Measurements from ENCODE around the gene PDE11A. TPM values are rescaled to one million over a fixed set of nuclear protein-coding genes. Genes with fewer than 3 reads are reported as not detected.

The PDE11A gene
- total RNA-seq, 1 donor = under 0.01 TPM

GRCh38 chr2:177592397-177592796, 480.2 kb downstream of the PDE11A start:
- H3K4me3 ChIP-seq (ENCODE audit: low read depth, low read length) = no peak overlapping the region
- DNase-seq (ENCODE audit: low read depth) = no peak
- TF ChIP-seq, protein P1, sequence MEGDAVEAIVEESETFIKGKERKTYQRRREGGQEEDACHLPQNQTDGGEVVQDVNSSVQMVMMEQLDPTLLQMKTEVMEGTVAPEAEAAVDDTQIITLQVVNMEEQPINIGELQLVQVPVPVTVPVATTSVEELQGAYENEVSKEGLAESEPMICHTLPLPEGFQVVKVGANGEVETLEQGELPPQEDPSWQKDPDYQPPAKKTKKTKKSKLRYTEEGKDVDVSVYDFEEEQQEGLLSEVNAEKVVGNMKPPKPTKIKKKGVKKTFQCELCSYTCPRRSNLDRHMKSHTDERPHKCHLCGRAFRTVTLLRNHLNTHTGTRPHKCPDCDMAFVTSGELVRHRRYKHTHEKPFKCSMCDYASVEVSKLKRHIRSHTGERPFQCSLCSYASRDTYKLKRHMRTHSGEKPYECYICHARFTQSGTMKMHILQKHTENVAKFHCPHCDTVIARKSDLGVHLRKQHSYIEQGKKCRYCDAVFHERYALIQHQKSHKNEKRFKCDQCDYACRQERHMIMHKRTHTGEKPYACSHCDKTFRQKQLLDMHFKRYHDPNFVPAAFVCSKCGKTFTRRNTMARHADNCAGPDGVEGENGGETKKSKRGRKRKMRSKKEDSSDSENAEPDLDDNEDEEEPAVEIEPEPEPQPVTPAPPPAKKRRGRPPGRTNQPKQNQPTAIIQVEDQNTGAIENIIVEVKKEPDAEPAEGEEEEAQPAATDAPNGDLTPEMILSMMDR (IDR thresholded peaks at IDR 0.05; ENCODE audit: insufficient read depth, low read depth, low read length) = no peak

GRCh38 chr2:177589186-177589585, 483.4 kb downstream of the PDE11A start:
- TF ChIP-seq, protein P1 (IDR thresholded peaks at IDR 0.05; ENCODE audit: insufficient read depth, low read depth, low read length) = no peak

DNA sequence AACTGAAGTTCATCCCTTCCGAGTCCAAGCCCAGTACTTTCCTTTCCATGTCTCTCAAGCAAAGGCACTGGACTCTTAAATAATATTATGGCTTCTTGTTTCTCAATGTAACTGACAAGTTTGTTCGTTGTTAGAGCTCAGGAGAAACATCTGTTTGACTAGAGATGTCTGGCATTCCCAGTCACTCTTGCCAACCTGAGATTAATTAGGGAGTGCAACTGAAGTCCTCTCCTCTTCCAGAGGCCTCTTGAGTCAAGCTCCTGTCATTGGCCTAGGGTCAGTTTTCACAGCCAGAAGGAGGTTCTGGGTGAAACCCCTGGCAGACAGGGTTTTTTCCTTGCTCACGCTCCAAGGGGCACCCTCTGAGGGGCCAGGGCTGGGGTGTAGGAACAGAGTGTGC, 483.9 kb downstream of the PDE11A start:
- no peak for DNase-seq (ENCODE audit: low read depth)
- no peak overlapping the region for H3K4me3 ChIP-seq (ENCODE audit: low read depth, low read length)
- TF ChIP-seq, protein P1 (IDR thresholded peaks at IDR 0.05; ENCODE audit: insufficient read depth, low read depth, low read length) = no peak

More at GRCh38 chr2:177589186-177589585, 483.4 kb downstream of the PDE11A start:
- DNase-seq (ENCODE audit: low read depth) = no peak
- no peak overlapping the region for H3K4me3 ChIP-seq (ENCODE audit: low read depth, low read length)

DNA sequence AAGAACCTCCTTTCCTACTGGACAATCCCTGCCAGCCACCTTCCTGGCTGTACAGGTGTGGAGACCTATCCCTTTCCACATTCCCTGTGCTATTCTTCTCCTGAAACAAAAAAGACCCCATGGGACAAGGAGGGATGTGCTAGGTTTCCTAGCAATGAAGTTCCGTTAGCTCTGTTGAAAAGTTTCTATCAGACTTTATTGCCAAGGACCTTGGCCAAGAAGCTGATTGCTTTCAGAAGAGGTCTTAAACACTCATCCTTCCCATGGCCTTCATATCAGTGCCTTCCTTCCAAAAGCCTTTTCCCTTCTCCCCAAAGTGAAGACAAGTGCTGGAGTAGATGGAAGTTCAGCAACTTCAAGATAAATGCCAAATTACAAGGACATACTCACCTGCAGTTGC, 485.2 kb downstream of the PDE11A start:
- H3K4me3 ChIP-seq (ENCODE audit: low read depth, low read length) = no peak overlapping the region
- DNase-seq (ENCODE audit: low read depth) = no peak
- TF ChIP-seq, protein P1 (IDR thresholded peaks at IDR 0.05; ENCODE audit: insufficient read depth, low read depth, low read length) = no peak

GRCh38 chr2:177586154-177586553, 486.4 kb downstream of the PDE11A start:
- DNase-seq (ENCODE audit: low read depth) = no peak
- no peak overlapping the region for H3K4me3 ChIP-seq (ENCODE audit: low read depth, low read length)
- TF ChIP-seq, protein P1 (IDR thresholded peaks at IDR 0.05; ENCODE audit: insufficient read depth, low read depth, low read length) = no peak

DNA sequence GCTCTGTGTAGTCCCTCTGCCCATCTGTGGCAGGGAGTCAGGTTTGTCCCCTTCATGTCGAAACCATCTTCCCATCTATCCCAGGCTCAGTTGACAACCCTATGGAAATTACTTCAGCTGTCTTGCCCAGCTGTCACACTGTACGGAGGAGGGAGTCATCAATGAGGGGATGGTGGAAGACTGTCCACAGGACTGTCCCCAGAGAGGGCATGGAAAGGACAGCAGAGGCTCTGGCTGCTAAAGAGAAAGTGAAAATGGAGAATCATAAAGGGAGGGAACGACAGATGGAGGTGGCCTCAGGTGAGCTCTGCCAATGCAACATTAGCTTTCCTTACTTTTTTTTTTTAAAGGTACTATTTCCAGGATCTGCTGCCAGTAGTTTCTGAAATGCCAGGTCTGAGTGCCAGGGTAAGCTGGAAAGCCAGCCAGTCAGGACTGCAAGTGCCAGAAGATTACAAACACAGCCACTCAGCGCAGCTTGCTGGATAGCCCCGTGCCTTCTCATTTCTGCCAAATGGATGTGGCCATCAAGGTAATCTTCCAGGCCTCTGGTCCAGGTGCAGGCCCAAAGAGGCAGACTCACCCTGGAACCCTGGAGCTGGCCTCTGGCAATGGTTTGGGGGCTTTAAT, 487.2 kb downstream of the PDE11A start:
- TF ChIP-seq, protein P1 (IDR thresholded peaks at IDR 0.05; ENCODE audit: insufficient read depth, low read depth, low read length) = no peak
- H3K4me3 ChIP-seq (ENCODE audit: low read depth, low read length) = no peak overlapping the region
- DNase-seq (ENCODE audit: low read depth) = no peak
